H9 (cell line): ENCODE results near the gene ANKRD36C. TPM values are rescaled to one million over a fixed set of nuclear protein-coding genes. Genes with fewer than 3 reads are reported as not detected.
"Not testable (repeated sequence)": the region's sequence is repeated elsewhere in the genome, so short reads cannot be mapped to it uniquely, and the experiment has no call there.

Experiments
- DNase-seq: peaks from one replicate; pipeline ENCODE4 v3.0.0-alpha.2; 2017
- H2AFZ ChIP-seq: one replicate; pipeline ENCODE4 v1.6.1; 2013; ENCODE audit warnings: mild to moderate bottlenecking, low read length, control low read depth, moderate library complexity
- H2AK5ac ChIP-seq: 2 replicates; pipeline ENCODE4 v1.6.1; 2013; ENCODE audit warnings: low read length, control low read depth, mixed read lengths; ENCODE audit not compliant: insufficient read length
- H2BK120ac ChIP-seq: one replicate; pipeline ENCODE4 v1.6.1; 2013; ENCODE audit warnings: low read depth, mild to moderate bottlenecking, low read length, control low read depth, inconsistent platforms; ENCODE audit not compliant: poor library complexity, severe bottlenecking
- H2BK12ac ChIP-seq: 2 replicates; pipeline ENCODE4 v1.6.1; 2013; ENCODE audit warnings: low read length, control low read depth, mixed read lengths, low read depth; ENCODE audit not compliant: insufficient read length
- H2BK15ac ChIP-seq: 2 replicates; pipeline ENCODE4 v1.6.1; 2013; ENCODE audit warnings: low read depth, low read length, control low read depth
- H2BK20ac ChIP-seq: one replicate; pipeline ENCODE4 v1.6.1; 2013; ENCODE audit warnings: low read depth, mild to moderate bottlenecking, low read length, control low read depth, inconsistent platforms; ENCODE audit not compliant: poor library complexity, severe bottlenecking
- H2BK5ac ChIP-seq: 2 replicates; pipeline ENCODE4 v1.6.1; 2013; ENCODE audit warnings: low read length, control low read depth, mixed read lengths; ENCODE audit not compliant: insufficient read length
- H3K14ac ChIP-seq: 2 replicates; pipeline ENCODE4 v1.6.1; 2013; ENCODE audit warnings: low read length, control low read depth; ENCODE audit not compliant: insufficient read depth
- H3K18ac ChIP-seq: 2 replicates; pipeline ENCODE4 v1.6.1; 2013; ENCODE audit warnings: low read depth, mild to moderate bottlenecking, mixed read lengths, low read length, control low read depth; ENCODE audit not compliant: insufficient read length
- H3K23ac ChIP-seq: 2 replicates; pipeline ENCODE4 v1.6.1; 2013; ENCODE audit warnings: low read length, control low read depth, mixed read lengths, low read depth; ENCODE audit not compliant: insufficient read length
- H3K23me2 ChIP-seq: 2 replicates; pipeline ENCODE4 v1.6.1; 2013; ENCODE audit warnings: low read depth, mild to moderate bottlenecking, mixed read lengths, low read length, control low read depth; ENCODE audit not compliant: insufficient read length, poor library complexity, severe bottlenecking
- H3K27ac ChIP-seq: 2 replicates; pipeline ENCODE4 v1.5.1; 2013; ENCODE audit warnings: low read length, control low read depth, mixed read lengths, low read depth; ENCODE audit not compliant: insufficient read length
- H3K27me3 ChIP-seq: 2 replicates; pipeline ENCODE4 v1.6.1; 2013; ENCODE audit warnings: low read length, control low read depth, inconsistent platforms; ENCODE audit not compliant: insufficient read depth
- H3K4ac ChIP-seq: 2 replicates; pipeline ENCODE4 v1.6.1; 2013; ENCODE audit warnings: low read depth, mild to moderate bottlenecking, control low read depth, inconsistent platforms, low read length, moderate library complexity
- H3K4me1 ChIP-seq: 2 replicates; pipeline ENCODE4 v1.6.1; 2013; ENCODE audit warnings: low read length, control low read depth, inconsistent platforms; ENCODE audit not compliant: insufficient read depth
- H3K4me2 ChIP-seq: 2 replicates; pipeline ENCODE4 v1.6.1; 2013; ENCODE audit warnings: low read length, control low read depth, mixed read lengths; ENCODE audit not compliant: insufficient read length, insufficient read depth
- H3K56ac ChIP-seq: 2 replicates; pipeline ENCODE4 v1.6.1; 2013; ENCODE audit warnings: low read depth, mild to moderate bottlenecking, mixed read lengths, low read length, control low read depth; ENCODE audit not compliant: insufficient read length
- H3K79me1 ChIP-seq: 2 replicates; pipeline ENCODE4 v1.6.1; 2013; ENCODE audit warnings: low read depth, mild to moderate bottlenecking, moderate library complexity, low read length, control low read depth, inconsistent platforms; ENCODE audit not compliant: insufficient read depth, poor library complexity, severe bottlenecking
- H3K79me2 ChIP-seq: 2 replicates; pipeline ENCODE4 v1.6.1; 2013; ENCODE audit warnings: low read length, control low read depth, inconsistent platforms; ENCODE audit not compliant: insufficient read depth
- H3K9ac ChIP-seq: 2 replicates; pipeline ENCODE4 v1.6.1; 2013; ENCODE audit warnings: low read length, control low read depth, mixed read lengths; ENCODE audit not compliant: insufficient read length; ENCODE audit errors: extremely low read depth
- H3K9me3 ChIP-seq: one replicate; pipeline ENCODE4 v1.6.1; 2013; ENCODE audit warnings: low read depth, low read length, inconsistent platforms; ENCODE audit not compliant: control insufficient read depth
- H3T11ph ChIP-seq: one replicate; pipeline ENCODE4 v1.6.1; 2013; ENCODE audit warnings: mild to moderate bottlenecking, low read length, control low read depth, inconsistent platforms
- H4K20me1 ChIP-seq: one replicate; pipeline ENCODE4 v1.6.1; 2013; ENCODE audit not compliant: control insufficient read depth, insufficient read length, insufficient read depth
- H4K5ac ChIP-seq: 2 replicates; pipeline ENCODE4 v1.6.1; 2013; ENCODE audit warnings: low read depth, mild to moderate bottlenecking, mixed read lengths, low read length, control low read depth; ENCODE audit not compliant: insufficient read length
- H4K8ac ChIP-seq: replicated peaks from 2 replicates; pipeline ENCODE4 v1.6.1; 2013; ENCODE audit warnings: low read length, control low read depth, mixed read lengths, low read depth; ENCODE audit not compliant: insufficient read length
- H4K91ac ChIP-seq: 2 replicates; pipeline ENCODE4 v1.6.1; 2013; ENCODE audit warnings: low read depth, mild to moderate bottlenecking, moderate library complexity, mixed read lengths, low read length, control low read depth; ENCODE audit not compliant: insufficient read length
- H3K27ac Mint-ChIP-seq, 3 experiments: 2 replicates in 2 of 3; 3 replicates in 1 of 3; pipeline ENCODE4 v1.8.0; 2020 to 2021; ENCODE audit warnings: mixed read lengths in 3 of 3, mild to moderate bottlenecking in 1 of 3, moderate library complexity in 1 of 3
- H3K27me3 Mint-ChIP-seq: 2 replicates; pipeline ENCODE4 v1.8.0; 2021; ENCODE audit warnings: low read depth, mild to moderate bottlenecking, moderate library complexity, mixed read lengths
- H3K36me3 Mint-ChIP-seq, 3 experiments: 2 replicates in 2 of 3; 3 replicates in 1 of 3; pipeline ENCODE4 v1.8.0; 2020 to 2021; ENCODE audit warnings: low read depth in 3 of 3, mixed read lengths in 3 of 3; ENCODE audit not compliant: insufficient read depth in 1 of 3
- H3K4me1 Mint-ChIP-seq, 2 experiments: 2 replicates each; pipeline ENCODE4 v1.8.0; 2020; ENCODE audit warnings: mixed read lengths in 2 of 2
- H3K4me3 Mint-ChIP-seq, 2 experiments: 2 replicates in 1 of 2; 3 replicates in 1 of 2; pipeline ENCODE4 v1.8.0; 2020 to 2021; ENCODE audit warnings: mild to moderate bottlenecking in 2 of 2, mixed read lengths in 2 of 2, moderate library complexity in 1 of 2
- H3K9me3 Mint-ChIP-seq, 2 experiments: 2 replicates in 1 of 2; 3 replicates in 1 of 2; pipeline ENCODE4 v1.8.0; 2020; ENCODE audit warnings: mild to moderate bottlenecking in 2 of 2, mixed read lengths in 2 of 2, moderate library complexity in 1 of 2
- WGBS: extraction: QIAGEN DNeasy Blood & Tissue Kit; methylation state at CpG from one replicate; pipeline ENCODE4 v1.1.7; 2013; ENCODE audit warnings: missing lambda C conversion rate, low lambda C conversion rate, mixed read lengths; ENCODE audit not compliant: insufficient read length; ENCODE audit errors: extremely low coverage; 5-methylcytosine and 5-hydroxymethylcytosine counted together
- total RNA-seq: library from RNA; stranded (reverse); gene quantifications from 2 replicates; pipeline ENCODE4 v1.2.1, GENCODE V29; 2021

Gene ANKRD36C
- total RNA-seq, 1 experiment from 2014 or later, result 8.2 TPM

GRCh38 chr2:95867929-95868328 is 123.7 kb downstream of the ANKRD36C start:
- H2BK12ac ChIP-seq, H2BK15ac ChIP-seq, H4K20me1 ChIP-seq, DNase-seq, H3K79me2 ChIP-seq, H3K4ac ChIP-seq, H3K4me1 ChIP-seq, H2AFZ ChIP-seq, H4K8ac ChIP-seq, H3K4me2 ChIP-seq, H3K18ac ChIP-seq, H3K27me3 ChIP-seq, H3K14ac ChIP-seq, H2BK120ac ChIP-seq, H3K9me3 Mint-ChIP-seq, H4K91ac ChIP-seq, H2BK5ac ChIP-seq, H3T11ph ChIP-seq, H3K27ac ChIP-seq, H3K56ac ChIP-seq, H3K9ac ChIP-seq, H3K4me1 Mint-ChIP-seq, H3K36me3 Mint-ChIP-seq, H3K9me3 ChIP-seq, H2BK20ac ChIP-seq, H4K5ac ChIP-seq, H3K79me1 ChIP-seq, H3K27me3 Mint-ChIP-seq, H3K4me3 Mint-ChIP-seq, H3K27ac Mint-ChIP-seq, H2AK5ac ChIP-seq, H3K23me2 ChIP-seq, H3K23ac ChIP-seq: not testable (repeated sequence)
- no CpG with 5 or more reads among the region's 1 CpG for WGBS

GRCh38 chr2:95867047-95867677 is 124.5 kb downstream of the ANKRD36C start:
- H3K79me1 ChIP-seq, H3K9ac ChIP-seq, H3K56ac ChIP-seq, H2BK120ac ChIP-seq, H3K14ac ChIP-seq, H2AK5ac ChIP-seq, H3K4me2 ChIP-seq, H3K18ac ChIP-seq, H3K27ac ChIP-seq, H4K8ac ChIP-seq, H3K27me3 ChIP-seq, H3K23ac ChIP-seq, H3T11ph ChIP-seq, H4K91ac ChIP-seq, H4K20me1 ChIP-seq, H3K27me3 Mint-ChIP-seq, H3K4me1 ChIP-seq, DNase-seq, H3K36me3 Mint-ChIP-seq, H3K23me2 ChIP-seq, H2BK5ac ChIP-seq, H2BK20ac ChIP-seq, H3K79me2 ChIP-seq, H3K4ac ChIP-seq, H2BK15ac ChIP-seq, H3K9me3 ChIP-seq, H3K27ac Mint-ChIP-seq, H3K9me3 Mint-ChIP-seq, H3K4me1 Mint-ChIP-seq, H3K4me3 Mint-ChIP-seq, H2AFZ ChIP-seq, H2BK12ac ChIP-seq, H4K5ac ChIP-seq: not testable (repeated sequence)
- WGBS, result no CpG with 5 or more reads among the region's 2 CpGs
